ENCODE results near the gene FHOD3. TPM values are rescaled to one million over a fixed set of nuclear protein-coding genes. Genes with fewer than 3 reads are reported as not detected.

Gene FHOD3
- total and polyA plus RNA-seq, 3 experiments from 2014 or later, result not detected

- DNase-seq, result no peak
- H3K36me3 ChIP-seq (ENCODE audit: insufficient read depth, low read length), result no peaks in the 10 kb centered on the region
- H3K4me3 ChIP-seq (ENCODE audit: low read length), result no peak overlapping the region
- no peaks in the 10 kb centered on the region for H3K4me1 ChIP-seq (ENCODE audit: insufficient read depth, low read length)
- Mint-ChIP-seq H3K4me1 (no peaks in the 10 kb centered on the region), H3K27me3 (peaks cover 11 to 17% of the 10 kb centered on the region in 2 donors), H3K4me3 (no peak overlapping the region), H3K36me3 (no peaks in the 10 kb centered on the region), H3K27ac (no peak overlapping the region), H3K9me3 (peaks cover 0 to 4% (median 0%) of the 10 kb centered on the region in 5 donors)
- H3K9me3 ChIP-seq (ENCODE audit: low read length), result no peaks in the 10 kb centered on the region
- ChIA-PET POLR2A (no interaction called here), CTCF (no interaction called here)
- H3K27me3 ChIP-seq (ENCODE audit: insufficient read depth, low read length, poor library complexity, severe bottlenecking), result no peaks in the 10 kb centered on the region
- no peak overlapping the region for H3K27ac ChIP-seq (ENCODE audit: low read depth, low read length)
Observed at GRCh38 chr18:36365836-36366775, 68.6 kb downstream of the FHOD3 start.

GRCh38 chr18:36366994-36367839 lies 69.7 kb downstream of the FHOD3 start:
- no peaks in the 10 kb centered on the region for H3K4me1 Mint-ChIP-seq
- POLR2A ChIA-PET, result no interaction called here

GRCh38 chr18:36368889-36369288 lies 71.4 kb downstream of the FHOD3 start:
- Histone ChIP-seq H3K4me1 (ENCODE audit: insufficient read depth, low read length) (no peaks in the 10 kb centered on the region), H3K27ac (ENCODE audit: low read depth, low read length) (no peak overlapping the region), H3K9me3 (ENCODE audit: low read length) (no peaks in the 10 kb centered on the region), H3K36me3 (ENCODE audit: insufficient read depth, low read length) (no peaks in the 10 kb centered on the region), H3K27me3 (ENCODE audit: insufficient read depth, low read length, poor library complexity, severe bottlenecking) (peaks cover 4% of the 10 kb centered on the region), H3K4me3 (ENCODE audit: low read length) (no peak overlapping the region)
- DNase-seq, result no peak
- Mint-ChIP-seq H3K9me3 (peaks cover 0 to 5% (median 1%) of the 10 kb centered on the region in 5 donors), H3K27ac (no peak overlapping the region), H3K36me3 (no peaks in the 10 kb centered on the region), H3K4me1 (no peaks in the 10 kb centered on the region), H3K4me3 (no peak overlapping the region), H3K27me3 (peaks cover 19 to 36% of the 10 kb centered on the region in 2 donors)
- POLR2A ChIA-PET, result no interaction called here
- CTCF ChIA-PET, result no interaction called here

More at GRCh38 chr18:36366994-36367839, 69.7 kb downstream of the FHOD3 start:
- Histone ChIP-seq H3K4me3 (ENCODE audit: low read length) (no peak overlapping the region), H3K9me3 (ENCODE audit: low read length) (no peaks in the 10 kb centered on the region), H3K4me1 (ENCODE audit: insufficient read depth, low read length) (no peaks in the 10 kb centered on the region), H3K27me3 (ENCODE audit: insufficient read depth, low read length, poor library complexity, severe bottlenecking) (no peaks in the 10 kb centered on the region), H3K27ac (ENCODE audit: low read depth, low read length) (no peak overlapping the region), H3K36me3 (ENCODE audit: insufficient read depth, low read length) (no peaks in the 10 kb centered on the region)
- H3K9me3 Mint-ChIP-seq, result peaks cover 0 to 5% (median 0%) of the 10 kb centered on the region in 5 donors
- no peaks in the 10 kb centered on the region for H3K36me3 Mint-ChIP-seq
- no peak overlapping the region for H3K27ac Mint-ChIP-seq
- no peak for DNase-seq
- no peak overlapping the region for H3K4me3 Mint-ChIP-seq
- H3K27me3 Mint-ChIP-seq, result peaks cover 10 to 27% of the 10 kb centered on the region in 2 donors
- CTCF ChIA-PET, result no interaction called here

- H3K27me3 ChIP-seq (ENCODE audit: insufficient read depth, low read length, poor library complexity, severe bottlenecking), result peaks cover 4% of the 10 kb centered on the region
- peaks cover 0 to 5% (median 0%) of the 10 kb centered on the region in 5 donors for H3K9me3 Mint-ChIP-seq
- H3K27me3 Mint-ChIP-seq, result peaks cover 21 to 35% of the 10 kb centered on the region in 2 donors
- H3K4me1 Mint-ChIP-seq, result no peaks in the 10 kb centered on the region
- H3K4me3 Mint-ChIP-seq, result no peak overlapping the region
- H3K27ac Mint-ChIP-seq, result no peak overlapping the region
- no peaks in the 10 kb centered on the region for H3K9me3 ChIP-seq (ENCODE audit: low read length)
- no peak for DNase-seq
- no peaks in the 10 kb centered on the region for H3K36me3 Mint-ChIP-seq
- no peak overlapping the region for H3K4me3 ChIP-seq (ENCODE audit: low read length)
- H3K36me3 ChIP-seq (ENCODE audit: insufficient read depth, low read length), result no peaks in the 10 kb centered on the region
- ChIA-PET CTCF (no interaction called here), POLR2A (no interaction called here)
- no peaks in the 10 kb centered on the region for H3K4me1 ChIP-seq (ENCODE audit: insufficient read depth, low read length)
- no peak overlapping the region for H3K27ac ChIP-seq (ENCODE audit: low read depth, low read length)
Observed at GRCh38 chr18:36372903-36373311, 75.4 kb downstream of the FHOD3 start.

GRCh38 chr18:36374262-36374661 lies 76.7 kb downstream of the FHOD3 start:
- Histone ChIP-seq H3K4me3 (ENCODE audit: low read length) (no peak overlapping the region), H3K27ac (ENCODE audit: low read depth, low read length) (no peak overlapping the region), H3K36me3 (ENCODE audit: insufficient read depth, low read length) (no peaks in the 10 kb centered on the region), H3K4me1 (ENCODE audit: insufficient read depth, low read length) (no peaks in the 10 kb centered on the region), H3K9me3 (ENCODE audit: low read length) (no peaks in the 10 kb centered on the region), H3K27me3 (ENCODE audit: insufficient read depth, low read length, poor library complexity, severe bottlenecking) (peaks cover 4% of the 10 kb centered on the region)
- Mint-ChIP-seq H3K27ac (no peak overlapping the region), H3K4me3 (no peak overlapping the region), H3K36me3 (no peaks in the 10 kb centered on the region), H3K27me3 (peaks cover 28 to 29% of the 10 kb centered on the region in 2 donors), H3K4me1 (no peaks in the 10 kb centered on the region), H3K9me3 (peaks cover 0 to 5% (median 0%) of the 10 kb centered on the region in 5 donors)
- no peak for DNase-seq
- ChIA-PET CTCF (no interaction called here), POLR2A (no interaction called here)

- Mint-ChIP-seq H3K9me3 (peaks cover 0 to 5% (median 0%) of the 10 kb centered on the region in 5 donors), H3K27me3 (peaks cover 28% of the 10 kb centered on the region in 2 donors), H3K4me3 (no peak overlapping the region), H3K27ac (peak overlapping the region in 1 of 8 donors; percentile 23), H3K36me3 (no peaks in the 10 kb centered on the region), H3K4me1 (no peaks in the 10 kb centered on the region)
- CTCF ChIA-PET, result no interaction called here
- Histone ChIP-seq H3K9me3 (ENCODE audit: low read length) (no peaks in the 10 kb centered on the region), H3K36me3 (ENCODE audit: insufficient read depth, low read length) (no peaks in the 10 kb centered on the region), H3K27me3 (ENCODE audit: insufficient read depth, low read length, poor library complexity, severe bottlenecking) (peaks cover 4% of the 10 kb centered on the region), H3K4me3 (ENCODE audit: low read length) (no peak overlapping the region), H3K4me1 (ENCODE audit: insufficient read depth, low read length) (no peaks in the 10 kb centered on the region), H3K27ac (ENCODE audit: low read depth, low read length) (no peak overlapping the region)
- no peak for DNase-seq
- POLR2A ChIA-PET, result no interaction called here
Observed at GRCh38 chr18:36375118-36375517, 77.6 kb downstream of the FHOD3 start.

- Mint-ChIP-seq H3K27ac (no peak overlapping the region), H3K36me3 (no peaks in the 10 kb centered on the region), H3K4me1 (no peaks in the 10 kb centered on the region), H3K27me3 (peaks cover 21 to 31% of the 10 kb centered on the region in 2 donors), H3K4me3 (no peak overlapping the region), H3K9me3 (peaks cover 0 to 2% (median 0%) of the 10 kb centered on the region in 5 donors)
- Histone ChIP-seq H3K36me3 (ENCODE audit: insufficient read depth, low read length) (no peaks in the 10 kb centered on the region), H3K27me3 (ENCODE audit: insufficient read depth, low read length, poor library complexity, severe bottlenecking) (peaks cover 4% of the 10 kb centered on the region), H3K9me3 (ENCODE audit: low read length) (no peaks in the 10 kb centered on the region), H3K27ac (ENCODE audit: low read depth, low read length) (no peak overlapping the region), H3K4me1 (ENCODE audit: insufficient read depth, low read length) (no peaks in the 10 kb centered on the region), H3K4me3 (ENCODE audit: low read length) (no peak overlapping the region)
- no peak for DNase-seq
- ChIA-PET CTCF (no interaction called here), POLR2A (no interaction called here)
Observed at GRCh38 chr18:36376361-36376760, 78.8 kb downstream of the FHOD3 start.

- Mint-ChIP-seq H3K36me3 (no peaks in the 10 kb centered on the region), H3K9me3 (peaks cover 0 to 2% (median 0%) of the 10 kb centered on the region in 5 donors), H3K4me1 (no peaks in the 10 kb centered on the region), H3K27me3 (peaks cover 16 to 19% of the 10 kb centered on the region in 2 donors), H3K27ac (no peak overlapping the region), H3K4me3 (no peak overlapping the region)
- Histone ChIP-seq H3K4me3 (ENCODE audit: low read length) (no peak overlapping the region), H3K27me3 (ENCODE audit: insufficient read depth, low read length, poor library complexity, severe bottlenecking) (peaks cover 4% of the 10 kb centered on the region), H3K36me3 (ENCODE audit: insufficient read depth, low read length) (no peaks in the 10 kb centered on the region), H3K9me3 (ENCODE audit: low read length) (no peaks in the 10 kb centered on the region), H3K4me1 (ENCODE audit: insufficient read depth, low read length) (no peaks in the 10 kb centered on the region), H3K27ac (ENCODE audit: low read depth, low read length) (no peak overlapping the region)
- POLR2A ChIA-PET, result no interaction called here
- CTCF ChIA-PET, result no interaction called here
- DNase-seq, result no peak
Observed at GRCh38 chr18:36377626-36378025, 80.1 kb downstream of the FHOD3 start.
